Muscle of arm (tissue), 14 donors: ENCODE data around the gene TLL2. TPM values are rescaled to one million over a fixed set of nuclear protein-coding genes. Genes with fewer than 3 reads are reported as not detected.
"Not testable (repeated sequence)": the region's sequence is repeated elsewhere in the genome, so short reads cannot be mapped to it uniquely, and the experiment has no call there.

ENCODE experiments used
- DNase-seq: peaks from one replicate; pipeline ENCODE4 v3.0.0-alpha.2; 2013
- long read RNA-seq, 11 donors: transcript quantifications; one replicate each; lab custom pipeline, GENCODE V29; 2026
- polyA plus RNA-seq, 12 donors: library from polyadenylated mRNA; unstranded; fragments of 120-200 nt; gene quantifications; one replicate each; pipeline ENCODE4 v1.2.1, GENCODE V29; 2013; ENCODE audit not compliant: insufficient read length in 12 of 12

The TLL2 gene
- 1 to 10 TPM in 10 of 12 donors, under 1 TPM in 1, not detected in 1; 0.84 to 3.3 (median 1.8) TPM for polyA plus RNA-seq
- long read RNA-seq, donor 1: 0 reads
- long read RNA-seq, donor 2: 0 reads
- long read RNA-seq, donor 3: 0 reads
- long read RNA-seq, donor 4: 0 reads
- long read RNA-seq, donor 5: 0 reads
- long read RNA-seq, donor 6: 0 reads
- long read RNA-seq, donor 7: 0 reads
- long read RNA-seq, donor 8: 0 reads
- long read RNA-seq, donor 9: 0 reads
- long read RNA-seq, donor 10: 0 reads
- long read RNA-seq, donor 11: 0 reads

DNA sequence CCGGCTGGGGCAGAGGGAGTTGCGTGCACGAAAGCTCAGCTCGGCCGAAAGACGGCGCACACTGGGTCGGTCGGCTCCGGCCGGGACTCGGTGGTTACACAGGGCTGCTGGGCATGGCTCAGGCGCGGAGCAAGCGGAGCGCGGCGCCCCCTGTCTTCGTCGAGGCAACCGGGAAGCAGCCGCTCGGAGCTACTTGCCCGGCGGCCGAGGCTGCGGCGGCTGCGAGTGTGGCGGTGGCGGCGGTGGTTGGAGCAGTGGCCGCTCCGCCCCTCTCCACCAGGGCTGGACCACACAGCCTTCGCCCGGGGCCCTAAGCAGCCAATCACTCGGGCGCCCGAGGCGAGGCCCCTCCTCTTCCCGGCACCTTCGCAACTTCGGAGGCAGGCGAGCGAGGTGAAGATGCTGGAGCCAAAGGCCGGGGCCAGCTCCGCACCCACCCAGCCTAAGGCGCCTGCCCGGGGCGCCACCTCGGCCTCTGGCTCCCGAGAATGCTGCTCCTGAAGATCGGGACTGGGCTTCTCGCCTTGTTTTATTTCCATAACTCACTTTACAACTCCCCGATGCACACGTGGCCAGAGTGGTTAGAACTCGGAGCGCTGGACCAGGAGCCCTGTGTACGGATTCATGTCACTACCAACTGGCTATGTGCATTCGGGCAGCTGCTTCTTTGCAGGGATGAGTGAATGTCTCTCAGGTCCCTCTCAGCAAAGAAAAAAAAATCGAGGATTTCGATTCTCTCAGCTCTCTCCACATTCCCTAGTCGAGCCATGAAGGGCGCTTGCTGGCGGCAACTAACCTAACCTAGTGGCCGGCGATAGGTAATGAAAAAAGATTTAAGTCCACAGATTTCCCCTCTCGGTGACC is at the start of gene TLL2:
Gene TLL2, minus strand, starts transcription at position 229 of the 864 bp plus-strand sequence. CDS start 241 bp downstream, outside the sequence.
- peak; percentile 71 for DNase-seq

DNA sequence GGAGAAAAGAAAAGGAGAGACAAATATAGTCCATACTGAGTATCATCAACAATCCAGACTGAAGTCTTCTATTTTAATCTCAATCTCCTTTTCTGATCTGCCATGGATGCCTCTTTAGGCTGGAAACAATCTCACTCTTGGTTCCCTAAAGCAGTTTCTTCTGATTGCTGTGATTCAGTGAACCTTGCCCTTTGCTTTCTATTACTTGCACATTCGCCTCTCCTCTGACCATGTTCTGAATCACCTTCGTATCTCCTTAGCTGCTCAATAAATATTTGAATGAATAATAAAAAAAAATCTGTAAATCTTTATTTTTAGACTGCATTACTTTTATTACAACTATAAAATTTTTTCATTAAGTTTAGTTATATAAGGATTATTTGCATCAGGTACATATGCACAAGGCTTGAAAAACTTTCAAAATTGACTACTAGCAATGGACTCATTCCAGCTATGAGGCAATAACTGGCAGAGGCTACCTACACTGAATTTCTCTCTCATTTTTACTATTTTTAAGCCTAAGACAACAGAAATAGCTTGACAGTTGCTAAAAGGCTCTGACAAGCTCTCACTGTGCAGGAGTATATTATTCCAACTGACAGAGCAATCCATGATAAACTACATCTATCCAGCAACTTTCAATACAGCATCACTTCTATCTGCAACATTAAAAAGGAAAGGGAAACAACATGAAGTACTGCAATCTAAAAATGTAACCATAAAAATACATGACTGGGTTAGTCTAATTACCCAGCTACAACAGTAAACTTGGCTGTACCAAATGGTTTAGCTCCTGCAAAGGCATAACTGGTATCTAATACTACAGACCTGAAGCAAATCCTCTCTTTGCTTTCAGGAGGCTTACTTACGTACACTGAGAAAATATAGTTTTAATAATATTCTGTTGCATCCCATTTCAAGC is 47.5 kb upstream of the TLL2 start:
- no peak for DNase-seq

DNA sequence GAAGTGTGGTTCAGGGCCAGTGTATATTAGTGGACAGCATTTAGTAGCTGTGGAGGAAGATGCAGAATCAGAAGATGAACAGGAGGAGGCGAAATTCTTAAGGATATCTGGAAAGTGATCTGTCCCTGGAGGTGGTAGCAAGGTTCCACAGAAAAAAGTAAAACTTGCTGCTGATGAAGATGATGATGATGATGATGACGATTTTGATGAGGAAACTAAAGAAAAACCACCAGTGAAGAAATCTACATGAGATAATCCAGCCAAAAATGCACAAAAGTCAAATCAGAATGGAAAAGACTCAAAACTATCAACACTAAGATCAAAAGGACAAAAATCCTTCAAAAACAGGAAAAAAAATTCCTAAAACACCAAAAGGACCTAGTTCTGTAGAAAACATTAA is 46.8 kb upstream of the TLL2 start:
- DNase-seq: no peak

DNA sequence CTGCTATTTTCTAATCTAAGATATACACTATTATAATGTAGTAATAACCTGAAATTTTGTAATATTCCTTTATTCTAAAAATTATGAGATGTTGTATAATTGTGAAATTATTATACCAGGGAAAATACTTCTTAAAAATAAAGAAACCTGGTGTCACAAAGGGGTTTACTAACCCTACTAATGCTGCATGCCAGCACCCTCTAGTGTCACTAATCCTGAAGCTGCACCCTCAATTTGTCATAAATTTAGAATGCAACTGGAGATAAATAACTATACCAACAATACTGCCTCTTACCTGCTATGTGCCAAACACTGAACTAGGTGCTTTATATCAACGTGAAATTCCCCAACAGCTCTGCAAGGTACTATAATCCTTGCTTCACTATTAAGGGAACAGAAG is 42.3 kb upstream of the TLL2 start:
- peak; percentile 15 for DNase-seq

DNA sequence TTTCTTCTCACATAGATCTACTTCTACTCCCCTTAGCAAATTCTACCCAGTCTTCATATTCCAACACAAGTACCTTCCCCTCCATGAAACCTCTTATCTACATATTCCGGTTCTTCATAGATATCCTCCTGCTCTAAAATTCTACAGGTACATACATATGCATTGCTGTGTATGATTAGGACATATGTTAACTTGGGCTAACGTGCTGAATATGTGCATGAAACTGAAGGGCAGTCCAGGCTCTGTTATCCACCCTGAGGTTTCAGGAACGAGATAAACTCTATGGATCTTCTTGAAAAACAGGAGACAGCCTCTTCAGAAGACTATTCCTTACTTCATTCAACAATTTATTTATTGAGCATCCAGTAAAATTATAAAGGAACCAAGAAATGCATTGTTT is 41.6 kb upstream of the TLL2 start:
- no peak for DNase-seq

DNA sequence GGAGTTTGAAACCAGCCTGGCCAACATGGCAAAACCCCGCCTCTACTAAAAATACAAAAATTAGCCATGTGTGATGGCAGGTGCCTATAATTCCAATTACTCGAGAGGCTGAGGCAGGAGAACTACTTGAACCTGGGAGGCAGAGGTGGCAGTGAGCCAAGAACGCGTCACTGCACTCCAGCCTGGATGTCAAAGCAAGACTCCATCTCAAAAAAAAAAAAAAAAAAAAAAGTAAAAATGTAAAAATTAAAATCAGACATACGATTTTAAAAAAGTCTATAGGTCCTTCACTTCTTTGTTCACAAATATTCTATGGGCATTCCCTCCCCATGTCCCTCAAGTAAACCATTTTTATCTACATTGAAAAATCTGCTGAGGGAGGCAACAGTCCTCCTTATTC is 34.9 kb upstream of the TLL2 start:
- DNase-seq: no peak

DNA sequence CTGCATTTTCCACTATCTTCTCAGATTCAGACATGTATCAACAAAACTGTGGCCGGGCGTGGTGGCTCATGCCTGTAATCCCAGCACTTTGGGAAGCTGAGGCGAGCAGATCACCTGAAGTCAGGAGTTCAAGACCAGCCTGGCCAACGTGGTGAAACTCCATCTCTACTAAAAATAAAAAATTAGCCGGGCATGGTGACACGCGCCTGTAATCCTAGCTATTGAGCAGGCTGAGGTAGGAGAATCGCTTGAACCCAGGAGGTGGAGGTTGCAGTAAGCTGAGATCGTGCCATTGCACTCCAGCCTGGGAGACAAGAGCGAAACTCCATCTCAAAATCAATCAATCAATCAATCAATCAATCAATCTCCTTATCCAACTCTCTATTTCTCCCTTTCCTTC is 31.8 kb upstream of the TLL2 start:
- not testable (repeated sequence) for DNase-seq

DNA sequence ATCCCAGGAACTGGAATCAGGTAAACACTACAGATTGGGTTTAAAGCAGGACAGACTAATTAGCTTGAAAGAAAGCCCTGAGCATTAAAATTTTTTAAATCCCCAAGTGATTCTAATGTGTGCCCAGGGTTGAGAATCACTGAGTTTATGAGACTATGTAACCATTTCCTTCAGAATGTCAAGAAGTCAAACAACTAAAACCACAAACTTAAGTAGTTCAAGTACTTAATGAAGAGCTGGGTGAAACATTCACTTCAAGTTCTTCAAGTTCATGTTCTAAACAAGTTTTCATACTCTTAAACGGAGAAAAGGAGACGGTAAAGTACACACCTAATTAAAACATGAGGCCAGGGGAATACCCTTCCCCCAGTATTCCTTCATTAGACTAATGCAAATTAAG is 28.2 kb upstream of the TLL2 start:
- DNase-seq: no peak

DNA sequence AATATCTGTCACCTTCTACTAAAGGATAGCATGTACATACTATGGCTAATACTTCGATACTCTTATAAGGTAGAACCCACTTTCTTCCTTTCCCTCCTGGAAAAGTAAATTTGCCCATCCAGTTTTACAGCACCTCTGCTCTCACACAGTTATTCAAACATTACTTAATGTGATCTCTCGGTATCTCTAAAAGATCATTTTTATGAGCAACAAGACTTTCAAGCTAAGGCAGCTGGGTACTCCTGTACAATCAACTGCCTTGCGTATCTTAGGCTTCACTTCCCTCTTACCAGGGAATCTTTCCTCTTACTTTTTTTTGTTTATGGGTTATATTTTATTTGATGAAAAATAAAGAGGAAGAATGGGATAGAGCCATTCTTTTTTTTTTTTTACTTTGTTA is 26.5 kb upstream of the TLL2 start:
- DNase-seq: no peak

DNA sequence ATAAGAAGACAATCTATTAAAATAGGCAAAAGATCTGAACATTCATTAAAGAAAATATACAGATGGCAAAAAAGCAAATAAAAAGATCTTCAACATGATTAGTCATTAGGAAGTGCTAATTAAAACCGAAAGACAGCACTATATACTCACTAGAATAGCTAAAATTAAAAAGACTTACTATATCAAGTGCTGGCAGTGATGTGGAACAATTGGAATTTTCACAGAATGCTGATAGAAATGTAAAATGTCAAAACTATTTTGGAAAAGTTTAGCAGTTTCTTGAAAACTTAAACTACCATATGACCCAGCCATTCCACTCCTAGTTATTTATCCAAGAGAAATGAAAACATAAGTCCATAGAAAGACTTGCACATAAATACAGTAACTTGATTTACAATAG is 25.0 kb upstream of the TLL2 start:
- no peak for DNase-seq

DNA sequence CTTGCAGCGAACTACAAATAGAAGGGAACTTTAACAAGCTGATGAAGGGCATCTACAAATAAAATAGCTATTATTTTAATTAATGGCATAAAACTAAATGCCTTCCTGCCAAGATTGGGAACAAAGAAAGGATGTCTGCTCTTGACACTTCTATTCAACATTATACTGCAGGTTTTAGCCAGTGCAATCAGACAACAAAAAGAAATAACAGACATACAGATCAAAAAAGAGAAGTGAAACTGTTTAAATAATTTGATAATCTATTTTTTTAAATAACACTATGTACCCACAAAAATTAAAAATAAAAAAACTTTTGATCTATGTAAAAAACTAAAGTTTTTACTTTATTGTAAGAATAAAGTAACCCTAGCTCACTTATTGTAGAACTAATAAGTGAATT is 22.4 kb upstream of the TLL2 start:
- no peak for DNase-seq

DNA sequence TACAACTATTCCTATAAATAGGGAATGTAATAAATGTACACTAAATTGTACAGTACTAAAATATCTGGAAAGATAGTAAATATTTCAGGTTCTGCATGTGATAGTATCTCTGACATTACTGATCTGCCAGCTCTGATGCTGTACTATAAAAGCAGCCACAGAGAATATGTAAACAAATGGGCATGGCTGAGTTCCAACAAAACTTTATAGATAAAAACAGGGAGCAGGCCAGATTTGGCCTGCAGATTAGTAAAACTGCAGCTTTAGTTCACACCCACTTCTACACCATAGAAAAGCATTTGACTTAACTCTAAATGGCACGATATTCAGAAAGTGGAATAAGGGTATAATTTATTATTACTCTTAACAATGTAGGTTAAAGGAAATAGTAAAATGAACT is 18.8 kb upstream of the TLL2 start:
- DNase-seq: no peak

DNA sequence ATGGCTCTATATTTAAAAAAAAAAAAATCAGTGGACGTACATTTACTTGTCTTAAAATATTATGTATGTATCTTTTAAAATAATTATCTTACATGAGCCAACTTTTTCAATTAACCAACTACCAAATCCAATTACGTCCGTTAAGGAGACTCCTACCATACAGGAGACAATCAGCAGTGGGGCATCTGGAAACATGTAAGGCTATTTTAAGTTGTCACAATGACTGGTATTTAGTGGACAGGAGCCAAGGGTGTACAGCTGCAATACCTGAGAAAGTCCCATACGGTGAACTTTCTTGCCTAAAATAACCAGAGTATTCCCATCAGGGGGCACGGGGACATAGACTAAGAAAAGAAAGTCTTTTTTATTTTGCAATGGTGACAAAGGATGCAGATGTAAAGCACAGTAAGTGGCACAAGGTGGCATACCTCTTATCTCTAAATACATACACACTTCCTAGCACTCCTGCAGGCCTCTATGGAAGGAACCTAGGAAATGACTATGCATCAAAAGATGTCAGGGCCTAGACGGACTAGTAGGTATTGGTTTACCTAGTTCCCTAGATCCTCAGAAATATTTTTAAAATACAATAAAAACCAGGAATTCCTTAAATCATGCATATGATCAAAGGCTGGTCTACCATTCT is 16.0 kb upstream of the TLL2 start:
- no peak for DNase-seq

DNA sequence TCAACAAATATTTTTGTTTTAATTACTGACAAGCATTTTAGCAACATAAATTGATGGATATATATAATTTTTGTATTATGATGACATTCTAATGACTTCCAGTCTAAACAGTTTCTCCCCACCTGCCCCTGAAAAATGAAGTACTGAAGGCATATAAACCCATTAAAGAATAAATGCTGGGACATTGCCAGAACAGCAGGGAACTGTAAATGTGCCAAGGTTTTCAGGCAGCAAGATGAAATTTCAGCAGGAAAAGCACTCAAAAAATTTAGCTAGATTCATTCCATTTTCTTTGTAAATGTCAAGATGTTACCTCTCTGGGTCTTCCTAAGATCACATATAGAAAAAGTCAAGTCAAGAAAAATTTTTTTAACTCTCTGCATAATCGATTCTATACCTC is 11.0 kb upstream of the TLL2 start:
- DNase-seq: no peak

DNA sequence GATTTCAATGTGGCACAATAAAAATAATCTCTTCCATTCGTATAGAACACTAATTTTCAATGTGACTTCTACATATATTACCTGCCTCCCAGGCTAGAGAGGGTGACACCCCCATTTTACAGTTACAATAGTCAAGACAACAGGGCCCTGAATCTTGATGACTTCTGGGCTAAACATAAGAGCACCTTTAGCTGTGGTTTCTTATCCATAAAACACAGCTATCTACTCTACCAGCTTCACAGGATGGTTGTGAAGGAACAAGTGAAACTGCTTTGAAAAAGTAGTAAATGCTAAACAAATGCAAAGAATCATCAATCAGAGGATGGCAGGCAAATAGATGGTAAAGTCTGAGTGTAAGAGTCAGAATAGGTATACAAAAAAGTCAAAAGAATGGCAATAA is 3.6 kb upstream of the TLL2 start:
- DNase-seq: no peak

DNA sequence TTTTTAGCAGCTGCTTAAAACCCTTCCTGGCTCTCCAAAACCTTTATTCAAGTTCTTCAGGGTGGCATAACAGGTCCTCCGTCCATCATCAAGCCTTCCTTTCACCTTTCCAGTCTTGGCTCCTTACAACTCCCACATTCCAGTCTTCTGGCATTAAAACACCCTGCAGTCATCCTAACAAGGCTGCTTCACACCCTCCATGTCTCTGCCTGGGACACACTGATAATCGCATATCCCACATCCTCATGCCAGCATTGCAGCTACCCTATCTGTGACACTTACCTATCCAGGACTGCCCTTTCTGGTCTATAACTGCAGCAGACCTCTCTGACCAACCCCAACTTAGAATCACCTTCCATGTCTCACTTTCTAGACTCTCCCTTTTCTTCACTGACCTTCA is 2.6 kb upstream of the TLL2 start:
- DNase-seq: no peak

DNA sequence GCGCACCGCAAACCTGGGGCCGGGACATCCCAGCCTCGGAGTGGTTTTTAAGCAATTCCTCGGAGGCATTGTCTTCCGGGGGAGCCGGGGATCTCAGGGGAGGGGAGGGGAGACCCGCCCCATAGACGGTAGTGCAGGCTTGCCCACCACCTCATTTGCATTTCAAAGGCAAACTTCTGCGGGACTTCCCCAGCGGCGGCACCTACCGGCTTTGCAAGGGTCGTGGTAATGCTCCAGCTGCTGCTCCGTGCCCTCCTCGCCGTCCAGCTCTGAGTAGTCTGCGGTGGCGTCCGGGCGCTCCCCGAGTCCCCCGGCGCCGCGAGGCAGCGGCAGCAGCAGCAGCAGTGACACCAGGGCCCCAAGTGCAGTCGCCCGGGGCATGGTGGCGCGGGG is 425 bp downstream of the TLL2 start:
- DNase-seq: no peak

DNA sequence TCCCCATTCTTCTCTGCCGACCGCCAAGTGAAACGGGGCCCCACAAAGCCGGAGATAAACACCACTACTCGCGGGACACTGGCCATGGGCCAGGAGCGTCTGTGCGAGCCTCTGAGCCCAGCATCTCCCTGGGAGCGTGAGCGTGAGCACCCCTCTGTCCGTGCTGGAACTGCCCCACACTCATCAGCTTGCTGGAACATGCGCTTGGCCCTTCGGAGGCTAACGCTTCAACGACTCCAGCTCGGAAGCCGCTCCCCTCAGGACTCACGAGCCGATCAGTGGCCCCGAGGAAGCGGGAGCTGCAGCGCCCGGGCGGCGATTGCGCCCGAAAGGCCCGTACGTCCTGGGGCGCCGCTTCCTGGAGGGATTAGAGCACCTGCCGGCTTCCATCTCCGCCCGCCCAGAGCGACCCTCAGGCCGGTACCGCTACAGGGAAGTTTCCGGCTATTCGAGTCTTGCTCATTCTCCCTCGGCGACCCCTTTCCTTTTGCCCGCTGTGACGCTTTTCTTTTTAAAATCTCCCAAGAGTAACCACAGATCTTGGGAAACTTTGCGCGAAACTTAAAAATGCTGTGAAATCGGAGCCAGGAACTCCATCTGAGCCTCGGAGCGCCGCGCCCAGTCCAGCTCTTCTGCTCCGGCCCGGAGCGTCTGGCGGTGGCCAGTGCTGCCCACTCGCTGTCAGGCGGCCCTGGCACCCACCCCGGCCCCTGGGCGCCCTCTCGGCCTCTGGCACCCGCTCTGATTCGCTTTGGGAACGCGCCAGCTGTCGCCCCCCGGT is 1.0 kb downstream of the TLL2 start:
- peak; percentile 15 for DNase-seq

DNA sequence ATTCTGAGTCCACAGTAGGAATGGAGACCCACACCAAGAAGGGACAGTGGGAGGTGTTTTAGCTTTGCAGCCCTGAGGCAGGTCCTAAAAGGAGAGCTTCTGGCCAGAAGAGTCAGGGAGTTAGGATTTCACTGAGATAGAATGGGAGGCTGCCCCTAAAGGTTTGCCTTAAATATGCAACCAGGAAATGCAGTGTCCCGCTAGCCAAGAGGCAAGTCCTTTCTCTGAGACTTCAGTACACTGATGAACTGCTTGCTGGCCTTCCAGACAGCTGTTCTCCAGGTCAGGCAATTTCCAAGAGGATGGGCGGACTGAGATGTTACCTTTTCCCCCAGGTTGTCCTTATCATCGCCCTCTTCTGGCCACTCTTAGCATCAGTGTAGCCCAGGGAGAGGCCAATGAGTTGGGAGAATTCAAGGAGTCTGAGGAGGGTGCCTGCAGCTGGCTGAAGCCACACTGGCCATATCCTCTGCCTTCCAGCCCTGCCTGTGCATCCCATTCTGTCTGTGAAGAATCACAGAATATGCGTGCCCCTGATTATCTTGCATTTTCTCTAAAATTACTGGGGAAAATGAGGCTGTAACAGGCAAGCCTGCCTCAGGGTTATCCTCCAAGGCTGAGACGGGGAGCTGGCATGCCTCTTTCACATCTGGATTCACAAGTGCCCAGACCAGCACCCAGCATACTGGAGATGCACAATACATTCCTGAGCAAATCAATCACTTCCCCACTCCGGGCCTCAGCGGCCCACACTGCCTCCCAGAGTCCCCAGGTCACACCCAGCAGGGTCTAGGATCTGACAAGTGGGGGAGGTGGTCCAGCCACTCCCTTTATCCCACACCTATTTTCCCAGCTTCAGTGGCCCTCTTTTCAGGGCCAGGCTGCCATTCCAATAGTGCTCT is 2.4 kb downstream of the TLL2 start:
- peak; percentile 16 for DNase-seq
